ENCODE measurements around the gene MYH8.

The MYH8 gene

GRCh38 chr17:10380631-10381408 lies 40.9 kb downstream of the MYH8 start:
- DNase-seq, result no peak

- no peak for DNase-seq
Observed at GRCh38 chr17:10372906-10373305, 48.8 kb downstream of the MYH8 start, which contains the start of gene MYH13. MYH13 (minus strand) TSS chr17:10373006; CDS start chr17:10364530, 8,476 bp downstream.

GRCh38 chr17:10370016-10370608 lies 51.6 kb downstream of the MYH8 start:
- DNase-seq, result no peak

GRCh38 chr17:10369239-10369638 lies 52.5 kb downstream of the MYH8 start:
- DNase-seq, result no peak

GRCh38 chr17:10368561-10368960 lies 53.2 kb downstream of the MYH8 start:
- no peak for DNase-seq

GRCh38 chr17:10360578-10360977 lies 61.2 kb downstream of the MYH8 start:
- no peak for DNase-seq

GRCh38 chr17:10357768-10358167 lies 64.0 kb downstream of the MYH8 start:
- DNase-seq, result no peak

GRCh38 chr17:10354651-10355050 lies 67.1 kb downstream of the MYH8 start:
- DNase-seq, result no peak

- DNase-seq, result no peak
Observed at GRCh38 chr17:10352893-10353292, 68.9 kb downstream of the MYH8 start.

GRCh38 chr17:10349403-10349802 lies 72.3 kb downstream of the MYH8 start:
- no peak for DNase-seq

GRCh38 chr17:10344816-10345215 lies 76.9 kb downstream of the MYH8 start:
- DNase-seq, result no peak
